ENCODE results near the gene ANKRD17. TPM values are rescaled to one million over a fixed set of nuclear protein-coding genes. Genes with fewer than 3 reads are reported as not detected.

ANKRD17 gene
- total and polyA plus RNA-seq, 9 of the 15 experiments (the other 6 are each of a cell fraction or from before 2014, with no cell fraction given) = 25.5 to 86.9 (median 52.2) TPM

GRCh38 chr4:73103799-73104503 lies 154.6 kb downstream of the ANKRD17 start (continued):
- TF ChIP-seq FOXJ2 (tag; IDR thresholded peaks at IDR 0.05) = no peak
- no peak for TF ChIP-seq PATZ1 (CRISPR knock-in tag; IDR thresholded peaks at IDR 0.05; ENCODE audit: borderline replicate concordance)
- TF ChIP-seq PTBP1 (IDR thresholded peaks at IDR 0.05; ENCODE audit: low read depth, low read length) = no peak
- TF ChIP-seq NR3C1 (CRISPR knock-in tag; IDR thresholded peaks at IDR 0.05) = no peak
- TF ChIP-seq KDM2B (CRISPR knock-in tag; IDR thresholded peaks at IDR 0.05) = no peak
- no peak for TF ChIP-seq NRF1 (conservative IDR thresholded peaks at IDR 0.05 in 1 of 2, IDR thresholded peaks at IDR 0.05 in 1 of 2)
- TF ChIP-seq MYNN (IDR thresholded peaks at IDR 0.05) = no peak
- TF ChIP-seq MYNN (CRISPR knock-in tag; IDR thresholded peaks at IDR 0.05) = no peak
- no peak for TF ChIP-seq NFXL1 (CRISPR knock-in tag; IDR thresholded peaks at IDR 0.05)
- TF ChIP-seq ZNF77 (CRISPR knock-in tag; IDR thresholded peaks at IDR 0.05) = no peak
- TF ChIP-seq CBFA2T2 (conservative IDR thresholded peaks at IDR 0.05) = no peak
- TF ChIP-seq CBX2 (IDR thresholded peaks at IDR 0.05; ENCODE audit: insufficient read depth, low read length, poor library complexity, severe bottlenecking) = no peak
- no peak for TF ChIP-seq HIVEP1 (CRISPR knock-in tag; IDR thresholded peaks at IDR 0.05)
- TF ChIP-seq MTA1 (IDR thresholded peaks at IDR 0.05; ENCODE audit: borderline replicate concordance) = no peak
- TF ChIP-seq ZBTB11 (CRISPR knock-in tag; IDR thresholded peaks at IDR 0.05) = no peak
- no peak for TF ChIP-seq RAD21 (CRISPR knock-in tag; conservative IDR thresholded peaks at IDR 0.05 in 1 of 2, IDR thresholded peaks at IDR 0.05 in 1 of 2)
- no peak for TF ChIP-seq ZBTB43 (CRISPR knock-in tag; IDR thresholded peaks at IDR 0.05)
- no peak for TF ChIP-seq ZNF76 (CRISPR knock-in tag; IDR thresholded peaks at IDR 0.05; ENCODE audit: borderline replicate concordance)
- no peak for TF ChIP-seq HNRNPK (IDR thresholded peaks at IDR 0.05; ENCODE audit: low read depth, low read length, poor library complexity, severe bottlenecking)
- no peak for TF ChIP-seq RBM22 (IDR thresholded peaks at IDR 0.05; ENCODE audit: low read depth, low read length, poor library complexity, severe bottlenecking)
- no peak for TF ChIP-seq POU5F1 (IDR thresholded peaks at IDR 0.05; ENCODE audit: borderline replicate concordance, low read depth, low read length, partially characterized antibody)
- TF ChIP-seq CBX3 (IDR thresholded peaks at IDR 0.05; ENCODE audit: borderline replicate concordance in 1 of 2, low read length in 2 of 2) = peak in 1 of 2 experiments; percentile 58; a peak in 1 of 3 replicates
